ENCODE measurements around the gene CARMIL3.

DNA sequence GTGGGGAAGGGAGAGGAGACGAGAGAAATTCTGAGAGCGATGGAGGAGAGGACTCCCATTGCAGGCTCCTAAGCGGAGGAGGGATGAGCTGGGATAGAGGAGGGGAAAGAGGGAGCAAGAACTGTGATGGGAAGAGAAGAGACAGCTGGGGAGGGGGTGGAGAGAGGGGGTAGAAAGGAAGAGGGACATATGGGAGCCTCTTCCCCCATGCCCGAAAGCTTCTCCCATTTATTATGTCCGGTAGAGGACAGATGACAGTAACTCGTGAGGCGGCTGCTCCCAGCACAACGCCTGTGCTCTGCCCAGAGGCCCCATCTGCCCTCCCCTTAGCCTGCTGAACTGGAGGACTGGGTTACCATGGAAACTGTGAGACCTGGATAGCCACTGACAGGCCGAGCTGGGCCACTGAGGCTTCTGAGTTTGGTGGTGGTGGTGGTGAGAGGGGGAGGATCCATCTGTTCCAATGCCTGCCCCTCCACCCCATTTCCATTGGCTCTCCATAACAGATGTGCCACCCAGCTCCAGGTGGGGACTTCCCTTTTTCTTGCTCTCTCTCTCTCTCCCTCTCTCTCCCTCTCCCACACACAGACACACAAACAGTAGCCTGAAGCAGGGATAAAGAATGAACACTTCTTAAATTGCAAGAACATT is 27.8 kb downstream of the CARMIL3 start:
- TF ChIP-seq, protein P1, sequence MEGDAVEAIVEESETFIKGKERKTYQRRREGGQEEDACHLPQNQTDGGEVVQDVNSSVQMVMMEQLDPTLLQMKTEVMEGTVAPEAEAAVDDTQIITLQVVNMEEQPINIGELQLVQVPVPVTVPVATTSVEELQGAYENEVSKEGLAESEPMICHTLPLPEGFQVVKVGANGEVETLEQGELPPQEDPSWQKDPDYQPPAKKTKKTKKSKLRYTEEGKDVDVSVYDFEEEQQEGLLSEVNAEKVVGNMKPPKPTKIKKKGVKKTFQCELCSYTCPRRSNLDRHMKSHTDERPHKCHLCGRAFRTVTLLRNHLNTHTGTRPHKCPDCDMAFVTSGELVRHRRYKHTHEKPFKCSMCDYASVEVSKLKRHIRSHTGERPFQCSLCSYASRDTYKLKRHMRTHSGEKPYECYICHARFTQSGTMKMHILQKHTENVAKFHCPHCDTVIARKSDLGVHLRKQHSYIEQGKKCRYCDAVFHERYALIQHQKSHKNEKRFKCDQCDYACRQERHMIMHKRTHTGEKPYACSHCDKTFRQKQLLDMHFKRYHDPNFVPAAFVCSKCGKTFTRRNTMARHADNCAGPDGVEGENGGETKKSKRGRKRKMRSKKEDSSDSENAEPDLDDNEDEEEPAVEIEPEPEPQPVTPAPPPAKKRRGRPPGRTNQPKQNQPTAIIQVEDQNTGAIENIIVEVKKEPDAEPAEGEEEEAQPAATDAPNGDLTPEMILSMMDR (conservative IDR thresholded peaks at IDR 0.05; ENCODE audit: low read length): no peak
- no peak for TF ChIP-seq EZH2phosphoT487 (IDR thresholded peaks at IDR 0.05; ENCODE audit: borderline replicate concordance)
